OCI-LY7 (cell line): ENCODE results near the gene MACROD2. TPM values are rescaled to one million over a fixed set of nuclear protein-coding genes. Genes with fewer than 3 reads are reported as not detected.

Experiments used
- BruUV-seq: library from RNA; stranded (reverse); fragments of 400-500 nt; replicated peaks from 2 replicates; lab custom pipeline; 2021; lab: Mats Ljungman, UMichigan
- CTCF ChIA-PET: fragments of 300-600 bp; sonication (Branson Sonifier 250); formaldehyde crosslinking; loops from one replicate; lab custom pipeline; 2022; ENCODE audit warnings: antibody characterized with exemption; ENCODE audit not compliant: unreplicated experiment; lab: Charles Lee
- POLR2A ChIA-PET: fragments of 300-600 bp; sonication (Branson Sonifier 250); formaldehyde crosslinking; loops from one replicate; lab custom pipeline; 2022; ENCODE audit warnings: antibody characterized with exemption; lab: Charles Lee
- DNase-seq: peaks from one replicate; pipeline ENCODE4 v3.0.0-alpha.2; 2015; ENCODE audit warnings: low spot score
- H2AFZ ChIP-seq: fragments of 200-600 bp; sonication (generic), shearing (Covaris generic); 2 replicates; pipeline ENCODE4 v1.6.1; 2014; ENCODE audit warnings: mild to moderate bottlenecking, antibody characterized with exemption, low read length, moderate library complexity
- H3K27ac ChIP-seq: fragments of 200-600 bp; sonication (generic); 2 replicates; pipeline ENCODE4 v1.5.1; 2014; ENCODE audit warnings: mixed run types, low read depth, mild to moderate bottlenecking, moderate library complexity, low read length, inconsistent platforms; ENCODE audit not compliant: poor library complexity, severe bottlenecking
- H3K36me3 ChIP-seq: fragments of 200-600 bp; sonication (generic); 2 replicates; pipeline ENCODE4 v1.6.1; 2014; ENCODE audit warnings: mild to moderate bottlenecking, antibody characterized with exemption, low read length, moderate library complexity, mixed read lengths; ENCODE audit not compliant: insufficient read depth
- H3K4me1 ChIP-seq: fragments of 200-600 bp; sonication (generic); 2 replicates; pipeline ENCODE4 v1.5.1; 2014; ENCODE audit warnings: mild to moderate bottlenecking, low read length; ENCODE audit not compliant: insufficient read depth, poor library complexity, severe bottlenecking
- H3K4me2 ChIP-seq: fragments of 200-600 bp; sonication (generic); 2 replicates; pipeline ENCODE4 v1.6.1; 2014; ENCODE audit warnings: mild to moderate bottlenecking, low read length
- H3K4me3 ChIP-seq: fragments of 200-600 bp; sonication (generic); 2 replicates; pipeline ENCODE4 v1.5.1; 2014; ENCODE audit warnings: mild to moderate bottlenecking, low read depth, low read length; ENCODE audit not compliant: poor library complexity, severe bottlenecking
- H3K79me2 ChIP-seq: fragments of 200-600 bp; sonication (generic); 2 replicates; pipeline ENCODE4 v1.6.1; 2016; ENCODE audit warnings: low read depth, mild to moderate bottlenecking, low read length, moderate library complexity, mixed read lengths; ENCODE audit not compliant: insufficient read depth
- H3K9me2 ChIP-seq: fragments of 200-600 bp; sonication (generic); 2 replicates; pipeline ENCODE4 v1.6.1; 2016; ENCODE audit warnings: mild to moderate bottlenecking, low read length, mixed read lengths; ENCODE audit not compliant: insufficient read depth
- H3K9me3 ChIP-seq: fragments of 200-600 bp; sonication (generic); 2 replicates; pipeline ENCODE4 v1.6.1; 2014; ENCODE audit warnings: mild to moderate bottlenecking, mixed run types, low read length, mixed read lengths
- H4K20me1 ChIP-seq: fragments of 200-600 bp; sonication (generic); 2 replicates; pipeline ENCODE4 v1.6.1; 2014; ENCODE audit warnings: mild to moderate bottlenecking, antibody characterized with exemption, low read length, moderate library complexity, mixed read lengths; ENCODE audit not compliant: insufficient read depth
- CTCF ChIP-seq: fragments of 200-600 bp; sonication (generic); conservative IDR thresholded peaks from 2 replicates; pipeline ENCODE4 v1.5.1; 2014; ENCODE audit warnings: mild to moderate bottlenecking, antibody characterized with exemption, low read length, moderate library complexity, mixed read lengths
- EZH2phosphoT487 ChIP-seq: fragments of 200-600 bp; sonication (generic); IDR thresholded peaks from 2 replicates; pipeline ENCODE4 v1.6.1; 2018; ENCODE audit warnings: low read depth, borderline replicate concordance, mild to moderate bottlenecking, mixed run types, antibody characterized with exemption, low read length, moderate library complexity, mixed read lengths
- intact Hi-C: fragments of 100-400 bp; cut with micrococcal nuclease; formaldehyde crosslinking; loops from one replicate; pipeline ENCODE4 v1.10.0; 2022; ENCODE audit not compliant: unreplicated experiment
- total RNA-seq, 2 experiments: library from RNA; depleted of rRNA in 1 of 2; stranded (reverse); fragments of >200 nt in 1 of 2; shearing (Covaris generic) in 1 of 2; gene quantifications; 2 replicates each; pipeline ENCODE4 v1.2.3, GENCODE V29; 2014 to 2022

Gene MACROD2
- total RNA-seq, 2 experiments from 2014 or later = 0.09 to 4.5 TPM

DNA sequence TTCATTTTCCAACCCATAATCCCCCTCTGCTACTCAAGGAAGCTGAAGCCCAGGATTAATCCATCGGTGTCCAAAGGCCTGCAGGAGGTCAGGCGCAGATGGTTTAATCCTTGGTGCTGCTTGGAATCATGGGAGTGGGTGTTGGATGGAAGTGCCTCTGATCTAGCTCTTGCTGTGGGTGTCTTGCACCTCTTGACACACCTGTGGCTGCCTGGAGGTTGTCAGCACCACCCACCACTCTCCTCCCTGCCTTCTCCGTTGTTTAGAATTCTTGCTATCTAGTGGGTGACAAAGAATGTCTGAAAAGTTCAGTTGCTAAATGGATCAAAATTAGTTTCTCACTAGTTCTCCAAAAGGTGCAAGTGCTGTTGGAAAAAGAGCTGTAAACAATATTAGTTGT, 1416.5 kb downstream of the MACROD2 start:
- H3K4me1 ChIP-seq = no peaks in the 10 kb centered on the region
- no peak for DNase-seq
- CTCF ChIA-PET = no interaction called here
- TF ChIP-seq CTCF = no peak
- TF ChIP-seq EZH2phosphoT487 = no peak
- H3K9me2 ChIP-seq = no peaks in the 10 kb centered on the region
- H2AFZ ChIP-seq = no peak overlapping the region
- no peaks in the 10 kb centered on the region for H3K36me3 ChIP-seq
- H3K79me2 ChIP-seq = no peaks in the 10 kb centered on the region
- BruUV-seq = no TSS peak
- no peak overlapping the region for H3K27ac ChIP-seq
- H3K9me3 ChIP-seq = no peaks in the 10 kb centered on the region
- intact Hi-C loops = no loop called here
- POLR2A ChIA-PET = interaction anchor here (0.6 to 0.7 kb wide), 3 partner anchors 24 to 1171 kb away, joined by 3 to 7 read pairs (median 3); no protein-coding TSS in a partner anchor
- H4K20me1 ChIP-seq = no peaks in the 10 kb centered on the region
- no peak overlapping the region for H3K4me2 ChIP-seq
- H3K4me3 ChIP-seq = no peak overlapping the region

DNA sequence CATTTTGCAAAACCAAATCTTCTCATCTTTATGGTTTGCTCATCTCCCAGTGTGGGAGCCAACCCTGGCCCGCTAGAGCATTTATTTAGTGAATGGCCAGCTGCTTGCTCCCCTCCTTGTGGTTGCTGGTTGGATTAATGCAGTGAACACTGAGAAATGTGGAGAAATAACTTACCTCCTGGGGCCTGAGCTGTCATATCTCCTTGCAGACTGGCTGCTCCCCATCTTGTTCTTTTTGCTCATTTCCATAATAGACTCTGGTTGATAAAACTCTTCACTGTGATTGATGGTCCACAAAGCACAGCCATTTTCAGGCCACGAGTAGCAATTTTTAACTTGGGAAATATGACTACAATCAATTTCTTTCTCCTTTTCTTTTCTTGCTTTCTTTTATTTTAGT, 1420.6 kb downstream of the MACROD2 start:
- no peaks in the 10 kb centered on the region for H4K20me1 ChIP-seq
- H3K36me3 ChIP-seq = no peaks in the 10 kb centered on the region
- DNase-seq = no peak
- intact Hi-C loops = no loop called here
- no peaks in the 10 kb centered on the region for H3K4me1 ChIP-seq
- no peak overlapping the region for H2AFZ ChIP-seq
- no peak overlapping the region for H3K4me3 ChIP-seq
- CTCF ChIA-PET = no interaction called here
- no TSS peak for BruUV-seq
- H3K79me2 ChIP-seq = no peaks in the 10 kb centered on the region
- H3K27ac ChIP-seq = no peak overlapping the region
- H3K4me2 ChIP-seq = no peak overlapping the region
- POLR2A ChIA-PET = no interaction called here
- TF ChIP-seq EZH2phosphoT487 = no peak
- TF ChIP-seq CTCF = no peak
- H3K9me2 ChIP-seq = no peaks in the 10 kb centered on the region
- no peaks in the 10 kb centered on the region for H3K9me3 ChIP-seq

GRCh38 chr20:15419856-15420255, 1424.5 kb downstream of the MACROD2 start:
- intact Hi-C loops = no loop called here

More at GRCh38 chr20:15419856-15420255, 1424.5 kb downstream of the MACROD2 start:
- no peak overlapping the region for H3K4me3 ChIP-seq
- no TSS peak for BruUV-seq
- no peaks in the 10 kb centered on the region for H3K9me2 ChIP-seq
- no peak overlapping the region for H2AFZ ChIP-seq
- H3K4me1 ChIP-seq = no peaks in the 10 kb centered on the region
- no peak overlapping the region for H3K27ac ChIP-seq
- no peak overlapping the region for H3K4me2 ChIP-seq
- H3K36me3 ChIP-seq = no peaks in the 10 kb centered on the region
- POLR2A ChIA-PET = no interaction called here
- no peaks in the 10 kb centered on the region for H4K20me1 ChIP-seq
- CTCF ChIA-PET = no interaction called here
- no peaks in the 10 kb centered on the region for H3K79me2 ChIP-seq
- TF ChIP-seq CTCF = no peak
- TF ChIP-seq EZH2phosphoT487 = no peak
- no peak for DNase-seq
- no peaks in the 10 kb centered on the region for H3K9me3 ChIP-seq
